ENCODE measurements around the gene P2RX6. TPM values are rescaled to one million over a fixed set of nuclear protein-coding genes. Genes with fewer than 3 reads are reported as not detected.

Gene P2RX6
- polyA plus RNA-seq, 1 of the 3 experiments (the other 2 are of a cell fraction) = 7.1 TPM

GRCh38 chr22:21025266-21025665 is 10.3 kb downstream of the P2RX6 start:
- H3K79me2 ChIP-seq (ENCODE audit: insufficient read depth) = no peaks in the 10 kb centered on the region
- H3K4me2 ChIP-seq = no peak overlapping the region
- CTCF ChIA-PET = no interaction called here
- H3K9me2 ChIP-seq = no peaks in the 10 kb centered on the region
- no peaks in the 10 kb centered on the region for H3K9me3 ChIP-seq
- TF ChIP-seq MXI1 (IDR thresholded peaks at IDR 0.05; ENCODE audit: low read depth, low read length) (no peak), CHD2 (IDR thresholded peaks at IDR 0.05; ENCODE audit: low read length, partially characterized antibody) (no peak), TAF1 (IDR thresholded peaks at IDR 0.05; ENCODE audit: borderline replicate concordance, low read depth, low read length) (no peak), SMC3 (IDR thresholded peaks at IDR 0.05; ENCODE audit: low read depth, low read length) (no peak), EZH2phosphoT487 (IDR thresholded peaks at IDR 0.05; ENCODE audit: borderline replicate concordance, low read depth) (no peak), REST (IDR thresholded peaks at IDR 0.05; ENCODE audit: low read depth, low read length) (no peak), TEAD4 (IDR thresholded peaks at IDR 0.05; ENCODE audit: borderline replicate concordance, insufficient read depth) (no peak), MEF2A (IDR thresholded peaks at IDR 0.05; ENCODE audit: borderline replicate concordance, low read depth) (no peak)
- no peak overlapping the region for H3K4me3 ChIP-seq (ENCODE audit: low read depth in 2 of 2, low read length in 1 of 2)
- POLR2A ChIA-PET = no interaction called here
- no peak overlapping the region for H3K27ac ChIP-seq (ENCODE audit: low read depth in 2 of 2, low read length in 1 of 2)
- no peak for DNase-seq
- no peaks in the 10 kb centered on the region for H4K20me1 ChIP-seq (ENCODE audit: insufficient read depth)
- H3K36me3 ChIP-seq (replicated peaks in 1 of 2; ENCODE audit: control insufficient read depth in 1 of 2, insufficient read depth in 2 of 2, low read length in 1 of 2) = no peaks in the 10 kb centered on the region
- WGBS (ENCODE audit: low lambda C conversion rate) = 58% methylated on average over 7 of the region's 8 CpGs
- peaks cover 0 to 29% of the 10 kb centered on the region in 2 experiments; a peak in 1 of 4 replicates for H3K4me1 ChIP-seq (ENCODE audit: control insufficient read depth in 1 of 2, insufficient read depth in 2 of 2, low read depth in 1 of 2, low read length in 1 of 2)
- no peak overlapping the region for H2AFZ ChIP-seq (ENCODE audit: low read depth)
- no peak overlapping the region for H3K9ac ChIP-seq
- no peaks in the 10 kb centered on the region for H3F3A ChIP-seq (replicated peaks; ENCODE audit: insufficient read depth)
- no peaks in the 10 kb centered on the region for H3K27me3 ChIP-seq (ENCODE audit: insufficient read depth)

DNA sequence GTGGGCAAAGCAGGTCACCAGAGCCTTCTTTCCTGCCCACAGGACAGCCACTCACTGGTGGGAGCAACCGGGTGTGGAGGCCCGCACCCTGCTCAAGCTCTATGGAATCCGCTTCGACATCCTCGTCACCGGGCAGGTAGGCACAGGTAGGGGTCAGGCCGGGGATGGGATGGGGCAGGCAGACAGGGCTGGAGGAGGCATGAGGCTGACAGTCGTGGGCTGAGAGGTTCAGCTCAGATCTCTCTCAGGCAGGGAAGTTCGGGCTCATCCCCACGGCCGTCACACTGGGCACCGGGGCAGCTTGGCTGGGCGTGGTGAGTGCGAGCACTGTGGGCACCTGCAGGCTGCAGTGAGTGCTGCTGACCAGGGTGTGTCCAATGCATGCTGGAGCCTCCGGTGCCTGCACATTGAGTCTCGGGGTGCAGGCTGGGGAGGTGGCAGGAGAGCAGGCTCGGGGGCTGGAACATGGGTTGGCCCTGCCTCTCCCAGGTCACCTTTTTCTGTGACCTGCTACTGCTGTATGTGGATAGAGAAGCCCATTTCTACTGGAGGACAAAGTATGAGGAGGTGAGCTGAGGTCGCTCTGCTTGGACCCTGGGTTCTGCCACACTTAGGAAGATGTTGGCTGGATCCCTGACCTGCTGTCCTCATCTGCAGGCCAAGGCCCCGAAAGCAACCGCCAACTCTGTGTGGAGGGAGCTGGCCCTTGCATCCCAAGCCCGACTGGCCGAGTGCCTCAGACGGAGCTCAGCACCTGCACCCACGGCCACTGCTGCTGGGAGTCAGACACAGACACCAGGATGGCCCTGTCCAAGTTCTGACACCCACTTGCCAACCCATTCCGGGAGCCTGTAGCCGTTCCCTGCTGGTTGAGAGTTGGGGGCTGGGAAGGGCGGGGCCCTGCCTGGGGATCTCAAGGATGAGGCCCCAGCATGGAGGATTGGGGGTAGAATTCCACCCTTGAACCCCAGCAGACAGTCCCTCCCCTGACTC is 11.1 kb downstream of the P2RX6 start:
- H3K27me3 ChIP-seq (ENCODE audit: insufficient read depth) = no peaks in the 10 kb centered on the region
- no peak overlapping the region for H2AFZ ChIP-seq (ENCODE audit: low read depth)
- no peak overlapping the region for H3K4me3 ChIP-seq (ENCODE audit: low read depth in 2 of 2, low read length in 1 of 2)
- no peaks in the 10 kb centered on the region for H3K36me3 ChIP-seq (replicated peaks in 1 of 2; ENCODE audit: control insufficient read depth in 1 of 2, insufficient read depth in 2 of 2, low read length in 1 of 2)
- POLR2A ChIA-PET = no interaction called here
- H3K4me2 ChIP-seq = no peak overlapping the region
- H3K79me2 ChIP-seq (ENCODE audit: insufficient read depth) = no peaks in the 10 kb centered on the region
- H3K9me3 ChIP-seq = no peaks in the 10 kb centered on the region
- H3K9me2 ChIP-seq = no peaks in the 10 kb centered on the region
- DNase-seq = no peak
- CTCF ChIA-PET = interaction anchor here (0.8 kb wide), 1 partner anchor 77 kb away, joined by 3 read pairs; no protein-coding TSS in a partner anchor
- no peak overlapping the region for H3K9ac ChIP-seq
- peaks cover 0 to 28% of the 10 kb centered on the region in 2 experiments; a peak in 1 of 4 replicates for H3K4me1 ChIP-seq (ENCODE audit: control insufficient read depth in 1 of 2, insufficient read depth in 2 of 2, low read depth in 1 of 2, low read length in 1 of 2)
- H3K27ac ChIP-seq (ENCODE audit: low read depth in 2 of 2, low read length in 1 of 2) = no peak overlapping the region
- 82% methylated on average over 10 of the region's 27 CpGs for WGBS (ENCODE audit: low lambda C conversion rate)
- no peak for TF ChIP-seq SMC3 (IDR thresholded peaks at IDR 0.05; ENCODE audit: low read depth, low read length)
- TF ChIP-seq RFX5 (IDR thresholded peaks at IDR 0.05; ENCODE audit: low read length) = no peak
- TF ChIP-seq NFIC (IDR thresholded peaks at IDR 0.05; ENCODE audit: borderline replicate concordance) = no peak
- no peak for TF ChIP-seq ZBTB33 (IDR thresholded peaks at IDR 0.05; ENCODE audit: borderline replicate concordance, low read depth)
- TF ChIP-seq MXI1 (IDR thresholded peaks at IDR 0.05; ENCODE audit: low read depth, low read length) = no peak
- no peaks in the 10 kb centered on the region for H3F3A ChIP-seq (replicated peaks; ENCODE audit: insufficient read depth)
- no peaks in the 10 kb centered on the region for H4K20me1 ChIP-seq (ENCODE audit: insufficient read depth)

All from SK-N-SH (cell line).